Hematopoietic multipotent progenitor cell treated with erythropoietin and hydrocortisone succinate and interleukin-3 and kit ligand, for 15 days (in vitro differentiated cells): Measurements from ENCODE around the gene TP63.
"Not testable (repeated sequence)": the region's sequence is repeated elsewhere in the genome, so short reads cannot be mapped to it uniquely, and the experiment has no call there.

Source experiments
- DNase-seq: peaks from one replicate; pipeline ENCODE4 v3.0.0-alpha.2; 2015; ENCODE audit warnings: low spot score

Gene TP63

DNA sequence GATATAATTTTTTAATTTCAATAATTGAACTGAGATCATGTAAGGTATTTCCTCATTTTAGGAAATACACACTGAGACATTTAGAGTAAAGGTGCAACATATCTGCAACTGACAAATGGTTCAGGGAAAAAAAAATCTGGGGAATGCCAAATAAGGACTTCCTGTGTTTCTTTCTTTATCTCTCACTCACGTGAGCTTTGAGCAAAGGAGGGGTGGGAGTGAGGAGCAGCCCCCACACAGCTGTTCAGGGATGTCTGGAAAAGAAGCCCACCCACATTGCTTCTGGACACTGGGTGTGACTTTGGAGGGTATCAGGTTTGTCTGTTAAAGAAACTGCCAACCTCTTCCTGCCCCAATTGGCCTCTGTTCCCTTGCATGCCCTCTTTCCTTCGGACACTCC lies 5.6 kb upstream of the TP63 start:
- DNase-seq, result no peak

DNA sequence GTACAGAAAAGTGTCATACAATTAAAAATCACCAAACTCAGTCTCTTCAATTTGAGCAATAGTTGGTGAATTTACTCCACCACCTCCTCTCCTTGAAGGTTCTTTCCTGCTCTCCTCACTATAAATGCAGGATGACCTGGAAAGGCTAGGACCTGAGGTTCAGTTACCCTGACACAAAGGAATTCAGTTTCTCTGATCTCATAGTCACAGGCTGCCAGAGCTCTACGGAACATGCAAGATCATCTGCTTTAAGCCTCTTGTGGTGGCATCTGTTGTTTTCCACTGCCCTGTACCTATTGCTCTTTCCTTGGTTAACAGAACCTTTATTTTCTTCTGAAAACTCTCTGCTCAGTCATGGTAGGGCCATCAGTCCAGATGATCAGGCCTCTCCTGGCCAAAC lies 4.9 kb upstream of the TP63 start:
- no peak for DNase-seq

DNA sequence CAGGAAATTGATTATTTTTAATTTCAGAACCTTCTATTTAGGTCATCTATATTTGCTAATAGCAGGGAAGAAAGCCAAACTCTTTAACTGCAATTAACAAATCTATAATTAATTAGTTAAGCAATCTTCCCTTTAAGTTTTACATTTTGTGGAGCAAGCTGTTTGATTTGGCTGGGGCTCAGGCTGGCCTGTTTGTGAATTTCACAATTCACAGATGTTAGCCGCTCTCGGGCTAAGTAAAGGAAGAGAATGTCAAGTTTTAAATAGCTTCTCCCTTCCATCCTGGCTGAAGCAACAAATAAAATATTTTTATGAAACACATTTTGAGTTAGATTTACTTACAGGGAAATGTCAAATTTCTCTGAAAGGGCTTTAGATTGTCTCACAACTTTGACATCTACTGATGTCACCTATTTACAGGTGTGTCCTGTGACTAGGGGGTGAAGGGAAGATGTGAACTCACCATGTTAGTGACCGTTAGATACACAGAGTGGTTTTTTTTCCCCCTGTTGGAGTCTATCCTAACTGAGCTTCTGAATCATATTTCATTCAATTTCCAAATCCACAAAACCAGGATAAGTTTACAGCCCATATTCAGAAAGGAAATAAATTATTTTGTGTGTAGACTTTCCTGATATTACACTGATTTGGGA lies 1.3 kb upstream of the TP63 start:
- DNase-seq, result no peak

DNA sequence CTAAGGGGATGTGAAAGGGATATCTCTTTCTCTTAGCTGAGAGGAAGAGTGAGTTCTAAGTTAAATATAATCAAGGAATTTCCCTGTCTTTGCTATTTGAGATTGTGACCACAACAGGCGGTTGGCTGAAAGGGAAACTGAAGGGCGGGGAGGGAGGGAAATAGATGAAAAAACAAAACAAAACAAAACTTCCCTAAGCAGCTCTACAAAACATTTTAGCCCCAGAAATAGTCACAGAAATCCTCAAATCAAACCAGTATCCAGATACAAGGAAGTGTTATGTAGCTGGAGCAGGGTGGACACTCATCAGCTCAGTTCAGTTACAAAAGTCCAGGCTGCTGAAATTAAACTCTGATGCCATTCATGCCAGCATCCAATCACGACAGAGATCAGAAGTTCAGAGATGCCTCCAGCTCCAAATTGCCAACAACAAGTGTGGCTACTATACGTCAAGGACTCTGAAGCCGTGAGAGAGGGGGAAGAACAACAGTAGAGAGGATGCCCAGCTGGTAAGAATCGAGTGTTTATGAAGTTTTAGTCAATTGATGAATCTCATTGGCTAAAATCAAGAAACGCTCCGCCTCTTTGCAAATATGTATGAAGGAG lies 319 bp upstream of the TP63 start:
- DNase-seq, result no peak

DNA sequence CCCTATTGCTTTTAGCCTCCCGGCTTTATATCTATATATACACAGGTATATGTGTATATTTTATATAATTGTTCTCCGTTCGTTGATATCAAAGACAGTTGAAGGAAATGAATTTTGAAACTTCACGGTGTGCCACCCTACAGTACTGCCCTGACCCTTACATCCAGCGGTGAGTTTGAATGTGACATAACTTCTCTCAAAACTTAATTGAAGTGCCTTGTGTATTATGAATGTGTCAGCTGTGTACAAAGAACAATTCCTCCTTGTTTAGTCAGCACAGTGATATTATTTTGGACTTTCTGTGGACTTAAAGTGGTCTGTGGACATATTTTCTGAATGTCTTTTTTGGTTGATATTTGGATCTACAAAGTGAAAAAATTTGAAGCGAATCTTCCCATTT lies 220 bp downstream of the TP63 start:
- DNase-seq, result no peak

DNA sequence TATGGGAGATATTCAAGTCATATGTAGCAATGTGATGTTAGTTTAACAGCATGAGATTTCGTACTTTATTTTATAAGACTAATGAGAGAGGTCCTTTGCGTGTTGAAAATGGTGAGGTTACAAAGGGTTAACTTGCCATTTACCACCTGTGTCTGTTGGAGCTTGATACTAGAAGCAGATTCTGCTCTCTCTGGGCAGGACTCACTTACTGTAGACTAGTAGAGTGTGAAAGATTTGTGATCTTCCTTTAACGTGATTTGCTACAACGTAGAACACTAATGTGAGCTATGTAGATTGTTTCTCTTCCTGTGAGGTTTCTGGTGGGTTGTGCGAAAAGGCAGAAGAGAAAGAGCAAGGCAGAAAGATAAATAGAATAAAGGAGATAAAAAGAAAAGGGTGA lies 1.1 kb downstream of the TP63 start:
- no peak for DNase-seq

DNA sequence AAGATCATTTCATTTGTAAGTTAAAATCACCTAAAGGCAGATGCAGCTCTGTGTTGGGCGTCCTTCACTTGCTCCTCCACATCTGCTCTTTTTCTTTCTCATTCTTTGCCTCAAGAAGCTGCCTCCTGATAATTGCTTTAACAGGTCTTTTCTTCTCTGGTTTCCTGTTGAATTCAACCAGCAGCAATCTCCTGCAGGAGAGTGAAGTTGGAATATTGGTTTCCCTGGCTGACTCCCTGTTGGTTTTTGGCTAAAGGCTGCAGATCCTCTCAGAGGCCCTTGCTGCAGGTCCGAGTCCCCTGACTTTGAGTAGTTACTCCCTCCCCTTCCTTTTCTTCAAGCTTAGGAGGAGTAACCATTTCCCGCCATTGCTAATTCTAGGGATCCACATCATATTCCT lies 4.2 kb downstream of the TP63 start:
- no peak for DNase-seq

DNA sequence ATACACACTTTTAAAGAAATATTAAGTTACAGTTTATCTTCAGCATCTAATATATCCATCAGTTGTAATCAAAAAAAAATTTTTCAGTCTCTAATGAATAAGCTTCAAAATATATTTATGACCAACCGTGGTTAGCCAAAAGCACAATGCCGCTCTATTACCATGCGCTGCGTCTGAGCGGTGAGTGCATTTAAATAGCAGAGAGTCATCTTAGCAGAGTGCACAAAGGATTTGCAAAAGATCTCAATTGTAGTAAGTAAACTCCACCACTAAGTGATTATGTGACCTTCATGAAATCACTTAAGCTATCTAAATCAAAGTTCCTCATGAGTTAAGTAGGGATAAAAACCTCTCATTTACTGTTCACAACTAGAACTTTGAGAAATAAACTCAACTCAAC lies 4.9 kb downstream of the TP63 start:
- no peak for DNase-seq

DNA sequence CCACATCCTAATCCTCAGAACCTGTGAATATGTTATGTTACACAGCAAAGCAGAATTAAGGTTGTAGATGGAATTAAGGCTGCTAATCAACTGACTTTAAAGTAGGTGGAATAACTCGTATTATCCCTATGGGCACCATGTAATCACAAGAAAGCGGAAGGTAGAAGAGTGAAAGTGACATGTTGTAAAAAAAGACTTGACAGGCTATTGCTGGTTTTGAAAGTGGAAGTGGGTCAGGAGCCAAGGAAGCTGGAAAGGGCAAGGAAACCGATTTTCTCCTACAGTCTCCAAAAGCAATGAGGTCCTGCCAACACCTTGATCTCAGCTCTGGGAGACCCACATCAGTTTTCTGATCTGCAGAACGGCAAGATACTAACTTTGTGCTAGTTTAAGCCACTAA lies 6.6 kb downstream of the TP63 start:
- no peak for DNase-seq

DNA sequence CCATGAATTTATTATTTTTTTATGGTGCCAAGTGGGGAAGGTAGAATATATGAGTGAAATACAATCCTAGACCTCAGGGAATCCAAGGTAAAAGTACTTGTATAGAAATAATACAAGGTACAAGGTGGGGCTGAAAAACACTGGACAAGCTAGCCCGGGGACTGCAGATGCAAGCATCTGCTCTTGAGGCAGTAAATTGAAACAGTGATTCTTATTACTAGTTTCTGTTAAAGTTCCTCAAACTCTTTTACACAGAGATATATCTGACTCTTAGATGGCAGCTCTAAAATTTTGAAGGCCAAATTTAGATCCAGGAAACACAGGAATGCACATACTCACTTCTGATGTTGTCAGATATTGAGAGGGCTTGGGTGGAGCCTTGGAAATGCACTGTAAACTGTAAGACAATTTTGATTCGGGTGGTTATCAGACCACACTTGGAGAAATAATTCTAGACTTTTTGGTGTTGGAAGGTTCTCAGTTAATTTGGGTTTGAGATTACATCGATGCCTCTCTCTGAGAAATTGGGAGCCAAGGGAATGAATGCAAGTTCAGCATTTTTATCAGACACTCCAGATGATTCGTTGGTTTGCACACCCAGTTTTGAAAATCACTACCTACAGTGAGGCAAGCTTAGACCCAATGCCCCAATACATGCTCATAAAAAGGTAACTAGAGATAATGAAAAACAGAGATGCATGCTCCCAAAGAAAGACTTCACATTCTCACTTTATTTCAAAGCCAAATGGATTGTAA lies 7.3 kb downstream of the TP63 start:
- DNase-seq, result no peak

DNA sequence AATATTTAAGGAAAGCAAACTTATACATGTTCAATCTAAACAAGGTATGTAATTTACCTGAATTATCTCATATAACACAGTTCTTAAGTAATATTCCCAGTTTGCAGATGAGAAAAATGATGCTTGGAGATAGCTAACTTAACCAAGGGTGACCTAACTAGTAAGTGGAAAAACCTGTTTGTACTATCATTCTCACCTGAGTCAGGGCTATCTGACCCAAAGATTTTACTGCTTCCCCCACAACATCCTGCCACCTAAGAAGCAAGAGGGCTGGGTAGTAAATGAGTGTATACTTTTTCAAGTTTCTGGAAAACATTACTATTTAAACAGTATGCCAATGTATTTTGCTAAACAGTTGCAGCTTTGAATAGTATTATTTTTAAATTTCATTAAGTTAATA lies 10.6 kb downstream of the TP63 start:
- no peak for DNase-seq

DNA sequence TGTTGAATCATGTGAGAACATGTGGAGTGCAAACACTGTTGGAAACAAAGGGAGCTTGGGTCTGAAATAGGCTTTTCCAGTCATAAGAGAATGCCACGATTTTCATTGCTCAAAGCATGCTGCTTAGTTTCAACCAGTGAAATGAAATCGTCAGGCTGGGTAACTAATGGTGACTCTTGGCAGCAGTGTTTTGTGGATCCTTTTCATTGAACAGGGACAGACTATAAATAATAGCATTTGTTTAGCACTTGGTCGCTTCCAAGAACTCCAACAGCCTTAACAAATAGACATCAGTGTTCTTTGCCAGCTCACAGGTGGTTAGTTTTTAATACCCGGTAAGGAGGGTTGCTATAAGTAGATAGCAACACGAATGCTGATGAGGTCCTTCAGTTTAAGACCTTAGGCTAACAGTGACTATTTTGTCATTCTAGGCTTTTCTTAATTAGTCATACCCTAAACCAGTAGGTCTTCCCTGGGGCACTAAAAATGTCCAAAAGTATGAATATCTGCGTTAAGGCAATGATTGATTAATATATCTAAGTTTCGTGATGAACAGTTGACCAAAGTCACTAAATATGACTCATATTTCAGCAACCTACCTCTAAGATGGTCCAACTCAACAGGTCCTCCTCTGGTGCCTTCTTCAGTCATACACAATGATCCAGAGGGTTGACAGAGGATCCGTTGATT lies 15.8 kb downstream of the TP63 start:
- DNase-seq, result no peak

DNA sequence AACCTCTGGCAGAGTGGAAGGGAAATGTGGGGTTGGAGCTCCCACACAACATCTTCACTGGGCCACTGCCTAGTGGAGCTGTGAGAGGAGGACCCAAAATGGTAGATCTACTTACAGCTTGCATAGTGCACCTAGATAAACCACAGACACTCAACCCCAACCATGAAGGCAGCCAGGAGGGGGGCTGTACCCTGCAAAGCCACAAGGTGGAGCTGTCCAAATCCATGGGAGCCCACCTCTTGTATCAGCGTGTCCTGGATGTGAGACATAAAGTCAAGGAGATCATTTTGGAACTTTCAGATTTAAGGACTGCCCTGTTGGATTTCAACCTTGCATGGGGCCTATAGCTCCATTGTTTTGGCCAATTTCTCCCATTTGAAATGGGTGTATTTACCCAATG lies 20.9 kb downstream of the TP63 start:
- no peak for DNase-seq

DNA sequence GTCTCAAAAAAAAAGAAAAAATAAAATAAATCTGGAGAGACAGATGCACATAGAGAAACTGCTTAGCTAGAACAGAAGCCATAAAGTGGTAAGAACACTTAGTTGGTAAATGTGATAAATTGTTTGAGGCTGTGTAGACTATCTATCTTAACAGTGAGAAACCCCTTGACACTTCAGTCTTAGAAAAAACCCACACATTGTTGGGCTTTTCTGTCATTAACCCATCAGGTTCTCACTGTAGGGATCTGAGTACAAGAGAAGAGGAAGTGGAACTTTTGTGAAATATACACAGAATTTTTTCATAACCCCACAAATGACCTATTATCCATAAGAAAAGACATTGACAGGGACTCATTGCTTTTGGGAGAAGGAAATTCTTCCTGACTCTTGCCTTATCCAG lies 24.4 kb downstream of the TP63 start:
- no peak for DNase-seq

DNA sequence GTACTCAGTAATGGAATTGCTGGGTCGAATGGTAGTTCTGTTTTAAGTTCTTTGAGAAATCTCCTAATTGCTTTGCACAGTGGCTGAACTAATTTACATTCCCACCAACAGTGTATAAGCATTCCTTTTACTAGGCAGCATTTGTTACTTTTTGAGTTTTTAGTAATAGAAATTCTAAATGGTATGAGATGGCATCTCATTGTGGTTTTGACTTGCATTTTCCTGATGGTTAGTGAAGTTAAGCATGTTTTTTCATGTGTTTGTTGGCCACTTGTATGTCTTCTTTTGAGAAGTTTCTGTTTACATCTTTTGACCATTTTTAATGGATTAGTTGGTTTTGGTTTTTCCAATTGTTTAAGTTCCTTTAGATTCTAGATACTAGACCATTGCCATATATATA lies 28.4 kb downstream of the TP63 start:
- no peak for DNase-seq

DNA sequence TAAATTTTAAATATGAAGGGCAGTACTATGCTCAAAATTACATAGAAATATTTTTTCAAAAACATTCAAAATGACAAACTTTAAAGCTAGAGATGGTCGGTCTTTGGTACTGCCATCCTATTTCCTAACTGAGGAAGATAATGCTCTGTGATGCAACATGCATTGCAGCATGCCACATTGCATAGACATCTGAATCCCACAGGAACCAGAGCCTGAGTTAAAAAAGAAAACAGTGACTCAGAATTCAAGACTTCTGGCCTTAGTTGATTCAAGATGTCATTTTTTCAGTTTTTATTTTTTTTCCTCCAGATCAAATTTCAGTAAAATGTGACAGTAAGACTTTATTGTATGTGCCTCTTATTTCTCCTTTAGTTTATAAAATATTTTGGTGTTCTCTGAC lies 33.1 kb downstream of the TP63 start:
- DNase-seq, result no peak

DNA sequence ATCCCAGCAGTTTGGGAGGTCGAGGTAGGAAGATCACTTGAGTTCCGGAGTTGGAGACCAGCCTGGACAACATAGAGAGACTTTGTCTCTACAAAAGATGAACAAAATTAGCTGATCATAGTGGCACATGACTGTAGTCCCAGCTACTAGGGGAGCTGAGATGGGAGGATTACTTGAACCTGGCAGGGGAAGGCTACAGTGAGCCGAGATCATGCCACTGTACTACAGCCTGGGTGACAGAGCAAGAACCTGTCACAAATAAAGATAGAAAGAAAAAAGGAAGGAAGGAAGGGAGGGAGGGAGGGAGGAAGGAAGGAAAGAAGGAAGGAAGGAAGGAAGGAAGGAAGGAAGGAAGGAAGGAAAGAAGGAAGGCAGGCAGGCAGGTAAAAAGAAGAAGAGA lies 41.2 kb downstream of the TP63 start:
- not testable (repeated sequence) for DNase-seq

DNA sequence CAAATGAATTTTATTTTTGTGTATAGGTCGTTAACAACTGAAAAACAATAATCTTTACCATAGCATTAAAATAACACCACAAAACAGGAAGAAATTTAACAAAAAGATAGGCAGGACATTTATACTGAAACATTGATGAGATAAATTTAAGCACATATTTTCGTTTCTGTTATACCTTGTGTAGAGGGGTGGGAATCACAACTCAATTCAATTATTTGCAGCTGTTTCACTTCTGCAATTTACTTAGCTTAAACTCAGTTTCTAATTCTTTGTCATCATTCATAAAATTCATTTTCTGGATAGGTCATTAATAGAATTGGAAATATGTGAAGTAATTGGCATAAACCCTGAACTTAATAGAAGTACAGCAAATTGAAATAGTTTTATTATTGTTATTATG lies 42.3 kb downstream of the TP63 start:
- DNase-seq, result no peak

DNA sequence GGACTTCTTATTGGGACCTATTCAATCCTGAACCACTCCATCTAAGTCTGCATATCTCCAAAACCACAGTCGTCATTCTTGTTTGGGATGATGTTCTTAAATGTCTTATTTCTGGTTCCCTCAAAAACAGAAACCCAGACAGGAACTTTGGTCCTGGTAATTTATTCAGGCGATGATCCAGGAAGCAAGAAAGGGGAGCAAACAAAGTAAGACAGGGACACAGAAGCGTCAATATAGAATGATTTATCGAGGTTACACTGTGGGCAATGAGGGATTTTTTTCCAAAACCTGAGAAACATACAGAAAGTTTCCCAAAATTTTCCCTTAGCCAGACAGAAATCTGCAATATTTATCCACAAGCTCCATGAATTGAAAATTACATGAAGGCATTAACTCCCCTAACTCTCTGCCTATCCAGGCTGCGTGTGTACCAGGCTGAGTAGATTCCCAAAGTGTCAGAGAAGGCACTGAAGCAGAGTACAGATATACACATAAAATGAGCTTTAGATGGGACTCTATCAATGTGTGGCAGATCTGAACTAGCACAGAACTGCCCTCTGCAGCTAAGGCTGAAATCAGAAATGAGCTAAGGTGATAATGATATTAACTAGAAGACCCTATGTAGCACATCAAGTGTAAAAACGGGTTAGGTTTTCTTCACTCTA lies 43.2 kb downstream of the TP63 start:
- DNase-seq, result no peak

DNA sequence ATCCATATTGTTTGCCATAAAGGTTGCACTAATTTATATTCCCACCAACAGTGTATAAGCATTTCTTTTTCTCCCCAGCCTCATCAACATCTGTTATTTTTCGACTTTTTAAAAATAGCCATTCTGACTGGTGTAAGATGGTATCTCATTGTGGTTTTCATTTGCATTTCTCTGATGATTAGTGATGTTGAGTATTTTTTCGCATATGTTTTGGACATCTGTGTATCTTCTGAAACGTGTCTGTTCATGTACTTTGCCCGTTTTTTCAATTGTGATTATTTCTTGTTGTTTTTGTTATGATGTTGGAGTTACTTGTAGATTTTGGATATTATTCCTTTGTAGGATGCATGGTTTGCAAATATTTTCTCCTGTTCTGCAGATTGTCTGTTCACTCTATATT lies 46.5 kb downstream of the TP63 start:
- DNase-seq, result no peak

DNA sequence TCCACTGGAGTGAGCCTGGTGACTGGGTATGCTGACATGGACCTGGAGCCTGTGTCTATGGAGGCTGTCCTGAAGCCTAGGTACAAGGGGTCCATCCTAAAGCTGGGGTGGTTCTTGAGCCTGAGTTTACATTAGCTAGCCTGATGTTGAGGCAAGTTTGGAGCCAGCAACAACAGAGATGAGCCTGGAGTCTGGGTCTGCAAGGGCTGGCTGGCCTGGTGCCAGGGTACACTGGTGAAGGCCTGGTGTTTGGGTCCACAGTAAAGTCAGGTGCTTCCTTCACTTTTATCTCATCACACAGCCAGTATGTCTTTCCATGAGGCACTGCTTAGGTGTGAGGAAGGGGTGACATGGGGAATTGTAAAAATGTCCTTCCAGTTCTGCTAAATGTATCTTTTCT lies 49.5 kb downstream of the TP63 start:
- DNase-seq, result no peak

DNA sequence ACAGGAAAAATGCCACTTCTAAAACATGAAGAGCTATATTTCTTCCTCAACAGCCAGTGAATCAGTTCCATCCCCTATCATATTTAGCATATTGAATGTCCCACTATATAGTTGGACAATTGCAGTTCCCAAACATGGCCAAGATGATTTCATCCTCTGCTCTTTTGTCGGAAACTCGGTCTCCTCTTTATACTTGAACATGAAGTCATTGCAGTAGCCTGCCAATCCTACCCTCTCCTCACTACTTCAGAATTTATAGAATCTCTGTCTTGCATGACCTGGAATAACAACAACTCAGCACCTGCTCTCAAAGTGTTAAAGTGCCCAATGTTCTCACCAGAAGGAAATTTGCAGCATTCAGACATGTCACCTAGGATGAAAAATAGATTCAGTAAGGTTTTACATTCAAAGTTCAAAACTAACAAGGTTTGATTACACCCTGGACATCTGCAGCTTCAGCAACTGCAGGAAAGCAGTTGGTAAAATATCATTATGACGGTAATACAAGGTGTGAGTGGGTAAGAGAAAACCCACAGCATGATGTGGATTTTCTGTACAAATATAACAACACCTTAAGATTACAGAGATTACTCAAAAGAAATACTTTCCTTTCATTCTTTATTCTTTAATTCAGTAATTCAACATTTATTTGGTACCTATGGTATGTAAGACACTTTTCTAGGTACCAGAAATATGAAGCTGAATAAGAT lies 52.5 kb downstream of the TP63 start:
- DNase-seq, result no peak
